HTR-8/SVneo (cell line): Measurements from ENCODE around the gene ACP2.
"Not testable (repeated sequence)": the region's sequence is repeated elsewhere in the genome, so short reads cannot be mapped to it uniquely, and the experiment has no call there.

Experiments used
- DNase-seq: peaks from one replicate; pipeline ENCODE4 v3.0.0; 2011; ENCODE audit warnings: low spot score, mixed read lengths; ENCODE audit not compliant: insufficient read length
- FAIRE-seq: peaks from 2 replicates; lab custom pipeline; 2011; peaks lifted over from hg19 to GRCh38; lab: Jason Lieb, UNC

Gene ACP2

GRCh38 chr11:47208008-47208552, 40.5 kb downstream of the ACP2 start:
- DNase-seq, FAIRE-seq: not testable (repeated sequence)

- no peak for DNase-seq
- FAIRE-seq, result no peak
Measured at GRCh38 chr11:47207459-47207858, 41.2 kb downstream of the ACP2 start.

- DNase-seq, FAIRE-seq: not testable (repeated sequence)
Measured at GRCh38 chr11:47206577-47206976, 42.0 kb downstream of the ACP2 start.

GRCh38 chr11:47204637-47204989, 44.0 kb downstream of the ACP2 start:
- FAIRE-seq (peak; percentile 13), DNase-seq (peak; percentile 64)

- FAIRE-seq (no peak), DNase-seq (no peak)
Measured at GRCh38 chr11:47202576-47202975, 46.0 kb downstream of the ACP2 start.

GRCh38 chr11:47201015-47201414, 47.6 kb downstream of the ACP2 start:
- DNase-seq (no peak), FAIRE-seq (no peak)

GRCh38 chr11:47198161-47198560, 50.5 kb downstream of the ACP2 start:
- DNase-seq, FAIRE-seq: not testable (repeated sequence)

- DNase-seq, result no peak
- no peak for FAIRE-seq
Measured at GRCh38 chr11:47192111-47192510, 56.5 kb downstream of the ACP2 start.

- FAIRE-seq, DNase-seq: not testable (repeated sequence)
Measured at GRCh38 chr11:47191137-47191536, 57.5 kb downstream of the ACP2 start.
